DMS53 (cell line): ENCODE data around the gene ITGB7.
"Not testable (repeated sequence)": the region's sequence is repeated elsewhere in the genome, so short reads cannot be mapped to it uniquely, and the experiment has no call there.

Experiments used
- DNase-seq: peaks from one replicate; lab custom pipeline; 2025; lab: John Stamatoyannopoulos, UW

ITGB7 gene

DNA sequence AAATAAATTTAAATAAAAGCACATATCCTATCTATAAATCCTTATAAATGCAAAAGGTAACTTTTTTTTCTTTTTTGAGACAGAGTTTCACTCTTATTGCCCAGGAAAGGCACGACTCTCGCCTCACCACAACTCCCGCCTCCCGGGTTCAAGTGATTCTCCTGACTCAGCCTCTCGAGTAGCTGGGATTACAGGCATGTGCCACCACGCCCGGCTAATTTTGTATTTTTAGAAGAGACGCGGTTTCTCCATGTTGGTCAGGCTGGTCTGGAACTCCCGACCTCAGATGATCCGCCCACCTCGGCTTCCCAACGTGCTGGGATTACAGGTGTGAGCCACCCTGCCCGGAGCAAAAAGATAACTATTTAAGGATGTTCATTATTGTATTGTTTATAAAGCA lies 28.2 kb downstream of the ITGB7 start:
- DNase-seq, result not testable (repeated sequence)

GRCh38 chr12:53177447-53177846 lies 29.6 kb downstream of the ITGB7 start:
- not testable (repeated sequence) for DNase-seq

DNA sequence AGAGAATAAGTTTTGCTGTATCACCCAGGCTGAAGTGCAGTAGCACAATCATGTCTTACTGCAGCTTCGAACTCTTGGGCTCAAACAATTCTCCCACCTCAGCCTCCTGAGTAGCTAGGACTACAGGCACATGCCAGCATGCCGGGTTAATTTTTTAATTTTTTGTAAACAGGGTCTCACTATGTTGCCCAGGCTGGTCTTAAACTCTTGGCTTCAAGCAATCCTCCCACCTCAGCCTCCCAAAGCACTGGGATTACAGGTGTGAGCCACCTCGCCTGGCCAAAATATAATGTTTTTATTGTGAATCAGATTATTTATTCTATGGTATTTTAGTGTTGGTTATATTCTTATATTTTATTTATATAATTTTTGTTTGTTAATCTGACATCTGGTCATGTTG lies 30.3 kb downstream of the ITGB7 start:
- DNase-seq, result no peak

DNA sequence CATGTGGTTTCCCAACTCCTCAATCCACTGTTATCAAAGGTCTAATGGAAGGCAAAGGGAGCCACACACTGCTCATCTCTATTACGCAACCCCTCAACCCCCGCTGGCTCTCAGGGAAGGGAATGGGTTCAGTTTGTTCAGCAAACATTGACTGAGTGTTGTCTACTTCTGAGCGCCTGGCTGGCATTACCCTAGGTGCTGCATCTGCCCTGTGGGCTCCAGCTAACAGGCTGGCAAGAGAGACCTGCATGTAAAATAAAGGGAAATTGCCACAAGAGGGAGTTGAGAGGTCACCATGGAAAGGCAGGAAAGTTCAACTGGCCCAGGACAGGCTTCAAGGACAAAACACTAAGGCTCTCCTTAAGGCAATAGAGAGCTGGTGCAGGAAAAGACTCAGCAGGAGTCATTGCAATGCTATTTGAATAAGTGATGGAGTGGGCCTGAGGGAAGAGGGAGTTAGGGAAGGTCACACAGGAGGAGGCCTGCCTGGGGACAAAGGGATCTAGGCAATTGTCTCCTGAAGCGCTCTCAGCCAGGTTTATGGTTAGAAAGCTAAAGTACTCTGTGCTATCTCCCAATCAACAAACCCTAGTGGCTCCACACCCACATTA lies 32.1 kb downstream of the ITGB7 start:
- peak; percentile 93 for DNase-seq

DNA sequence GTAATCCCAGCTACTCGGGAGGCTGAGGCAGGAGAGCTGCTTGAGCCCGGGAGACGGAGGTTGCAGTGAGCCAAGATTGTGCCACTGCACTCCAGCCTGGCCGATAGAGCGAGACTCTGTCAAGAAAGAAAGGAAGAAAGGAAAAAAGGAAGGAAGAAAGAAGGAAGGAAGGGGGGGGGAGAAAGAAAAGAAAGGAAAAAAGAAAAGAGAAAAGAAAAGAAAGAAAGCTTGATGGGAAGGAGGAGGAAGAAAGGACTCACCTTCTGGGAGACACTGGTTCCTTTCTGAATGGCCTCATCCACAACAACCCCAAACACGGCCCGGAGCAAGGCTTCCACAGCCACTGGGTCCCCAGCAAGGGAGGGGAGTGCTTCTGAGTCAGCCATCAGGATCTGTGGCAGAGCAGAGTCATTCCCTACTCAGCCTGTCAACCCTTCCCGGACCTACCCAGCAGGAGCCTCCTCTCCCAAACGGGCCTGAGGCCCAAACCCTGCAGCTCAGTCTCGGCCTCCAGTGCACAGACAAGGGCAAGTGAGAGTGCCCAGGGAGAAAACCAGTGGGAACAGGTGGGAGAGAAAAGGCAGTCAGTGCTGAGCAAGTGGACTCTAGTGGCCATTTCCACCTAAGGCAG lies 33.9 kb downstream of the ITGB7 start:
- DNase-seq, result no peak

DNA sequence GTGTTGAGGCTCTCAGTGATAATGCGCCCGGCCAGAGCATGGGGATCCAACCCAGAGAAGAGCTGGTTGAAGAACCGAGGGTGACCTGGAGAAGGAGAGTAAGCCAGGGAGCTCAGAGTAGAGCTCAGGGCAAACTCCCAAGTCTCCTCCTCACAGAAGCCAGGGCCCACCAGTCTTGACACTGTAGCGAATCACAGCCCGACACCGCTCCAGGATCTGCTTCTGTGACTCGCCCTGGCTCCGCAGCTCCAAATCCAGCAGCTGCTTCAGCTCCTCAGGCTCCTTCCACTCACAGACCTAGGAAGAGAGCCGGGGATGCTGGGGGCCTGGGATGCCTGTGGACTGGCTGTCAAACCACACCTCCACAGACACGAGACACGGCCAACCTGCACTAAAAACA lies 34.7 kb downstream of the ITGB7 start:
- no peak for DNase-seq

- no peak for DNase-seq
Measured at GRCh38 chr12:53171725-53172329, 35.2 kb downstream of the ITGB7 start.

DNA sequence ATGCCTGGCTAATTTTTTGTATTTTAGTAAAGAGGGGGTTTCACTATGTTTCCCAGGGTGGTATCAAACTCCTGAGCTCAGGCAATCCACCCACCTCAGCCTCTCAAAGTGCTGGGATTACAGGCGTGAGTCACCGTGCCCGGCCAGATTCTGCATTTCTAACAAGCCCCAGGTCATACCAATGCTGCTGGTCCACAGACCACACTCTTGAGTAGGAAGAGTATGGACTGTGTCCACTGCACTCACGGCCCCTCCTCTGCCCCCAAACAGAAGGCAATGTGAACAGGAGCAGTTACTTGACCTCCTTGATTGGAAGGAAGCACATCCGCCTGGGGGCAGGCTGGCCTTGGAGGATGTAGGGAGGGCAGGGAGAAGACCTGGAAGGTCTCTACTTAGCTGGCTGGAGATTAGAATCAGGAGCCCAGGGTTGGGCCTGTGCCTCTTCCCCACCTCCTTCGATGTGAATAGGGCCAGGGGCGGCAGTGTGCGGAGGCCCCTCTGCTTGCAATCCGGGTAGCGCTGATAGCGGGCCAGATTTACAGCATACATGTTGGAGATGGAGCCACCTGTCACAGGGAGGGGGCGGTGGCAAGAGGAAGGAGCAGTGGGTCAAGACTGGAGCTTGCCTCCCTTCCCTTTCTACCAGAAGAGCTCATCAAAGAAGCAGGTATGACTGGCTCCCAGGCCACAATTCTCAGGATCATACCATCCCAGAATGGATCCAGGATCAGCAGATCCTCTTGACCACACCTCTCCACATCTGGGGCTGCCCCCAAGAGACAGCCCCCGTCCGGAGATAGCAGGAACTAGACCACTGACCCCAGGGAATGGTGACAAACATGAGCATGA lies 36.0 kb downstream of the ITGB7 start:
- DNase-seq, result no peak

GRCh38 chr12:53170215-53170614 lies 36.8 kb downstream of the ITGB7 start:
- no peak for DNase-seq

DNA sequence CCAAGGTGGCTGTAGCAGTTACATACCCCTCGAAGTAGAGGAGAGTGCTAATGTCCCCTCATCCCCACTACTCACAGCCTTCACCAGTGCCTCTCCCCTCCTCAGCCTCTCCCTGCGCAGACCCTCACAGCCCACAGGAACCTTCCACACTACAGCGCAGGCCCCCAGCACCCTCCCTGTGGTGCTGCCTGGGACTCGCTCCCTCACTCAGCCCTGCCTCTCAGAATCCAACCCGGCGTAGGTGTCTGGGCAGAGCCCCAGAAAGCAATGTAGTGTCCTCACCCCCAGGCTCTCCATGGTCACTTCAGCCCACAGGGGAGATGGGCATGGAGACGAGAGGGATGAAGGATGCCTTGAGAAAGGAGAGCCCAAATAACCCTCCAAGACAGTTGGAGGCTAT lies 37.4 kb downstream of the ITGB7 start:
- no peak for DNase-seq

DNA sequence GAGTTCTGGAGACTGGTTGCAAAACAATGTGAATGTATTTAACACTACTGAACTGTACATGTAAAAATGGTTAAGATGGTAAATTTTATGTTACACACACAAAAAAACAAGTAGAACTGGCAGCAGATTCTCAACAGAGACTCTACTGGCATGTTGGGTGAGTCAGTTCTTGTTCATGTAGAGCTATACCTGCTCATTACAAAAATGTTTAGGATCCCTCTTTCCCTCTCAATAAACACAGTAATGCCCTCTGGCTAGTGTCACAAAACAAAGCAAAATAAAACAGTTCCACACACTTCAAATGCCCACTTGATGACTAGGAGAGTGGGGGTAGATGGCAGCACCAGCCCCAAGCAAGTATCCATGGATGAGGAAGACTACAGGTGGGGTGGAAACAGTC lies 40.2 kb downstream of the ITGB7 start:
- DNase-seq, result no peak

- DNase-seq, result not testable (repeated sequence)
Measured at GRCh38 chr12:53163008-53163407, 44.0 kb downstream of the ITGB7 start.

DNA sequence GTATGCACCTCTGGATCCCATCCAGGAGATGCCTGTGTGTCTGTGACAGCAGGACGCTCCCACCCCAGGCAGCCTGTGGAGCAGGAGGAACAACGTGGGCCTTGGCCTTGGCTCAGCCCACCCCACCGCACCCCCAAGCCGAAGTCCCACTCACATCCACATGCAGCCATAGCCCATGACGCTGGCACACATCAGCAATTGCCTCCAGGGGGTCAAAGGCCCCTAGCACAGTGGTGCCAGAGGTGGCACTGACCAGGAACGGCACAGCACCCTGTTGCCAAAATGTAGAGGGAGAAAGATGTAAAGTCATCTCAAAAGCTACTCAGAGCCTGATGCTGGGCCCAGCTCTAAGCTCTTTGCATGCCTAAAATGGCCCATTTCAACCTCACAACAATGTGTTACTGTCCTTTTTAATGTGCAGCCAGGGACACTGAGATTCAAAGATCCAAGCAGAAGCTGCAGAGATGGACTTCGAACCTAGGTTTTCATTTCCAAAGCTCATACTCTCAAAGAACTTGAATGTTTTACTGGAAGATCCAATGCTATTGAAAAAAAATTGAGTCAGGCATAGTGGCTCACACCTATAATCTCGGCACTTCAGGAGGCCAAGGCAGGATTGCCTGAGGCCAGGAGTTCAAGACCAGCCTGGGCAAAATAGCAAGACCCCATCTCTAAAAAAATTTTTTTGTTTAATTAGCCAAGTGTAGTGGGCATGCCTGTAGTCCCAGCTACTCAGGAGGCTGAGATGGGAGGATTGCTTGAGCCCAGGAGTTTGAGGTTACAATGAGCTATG lies 45.7 kb downstream of the ITGB7 start:
- no peak for DNase-seq

- DNase-seq, result no peak
Measured at GRCh38 chr12:53160673-53161072, 46.4 kb downstream of the ITGB7 start.

DNA sequence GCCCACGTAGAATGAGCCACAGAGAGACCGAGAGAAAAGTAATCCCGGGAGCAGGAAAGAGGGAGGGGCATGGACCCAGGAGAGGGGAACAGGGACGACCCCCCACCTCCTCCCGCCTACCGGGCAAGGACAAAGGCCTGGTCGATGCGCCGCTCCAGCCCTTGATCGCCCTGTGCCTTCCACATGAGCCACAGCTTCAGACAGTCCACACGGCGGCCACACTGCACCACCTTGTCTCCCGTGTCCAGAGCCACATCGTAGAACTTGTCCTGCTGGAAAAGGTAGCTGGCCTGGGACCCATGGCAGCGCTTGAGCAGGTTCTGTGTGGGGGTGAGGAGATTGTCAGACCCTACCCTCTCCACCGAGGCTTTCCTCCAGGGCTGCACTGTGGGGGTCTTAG lies 47.1 kb downstream of the ITGB7 start:
- DNase-seq, result no peak

GRCh38 chr12:53159195-53159839 lies 47.7 kb downstream of the ITGB7 start:
- peak; percentile 90 for DNase-seq

- no peak for DNase-seq
Measured at GRCh38 chr12:53152390-53152789, 54.7 kb downstream of the ITGB7 start.

DNA sequence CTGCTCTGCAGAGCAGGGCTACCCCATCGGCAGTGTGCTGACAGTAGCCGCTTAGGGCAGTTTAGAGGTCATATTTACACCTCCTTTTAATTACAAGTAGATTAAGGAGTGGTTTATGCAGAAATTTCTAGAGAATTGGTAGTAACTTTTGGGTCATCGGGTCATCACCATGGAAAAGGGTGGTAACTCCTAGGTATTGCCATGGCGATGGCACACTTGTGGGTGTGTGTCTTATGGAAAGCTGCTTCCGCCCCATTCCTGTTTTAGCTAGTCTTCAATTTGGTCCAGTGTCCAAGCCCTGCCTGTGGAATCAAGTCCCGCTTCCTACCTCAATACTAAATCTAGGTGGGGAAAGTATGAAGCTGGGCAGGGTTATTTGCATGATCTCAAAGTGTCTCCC lies 56.0 kb downstream of the ITGB7 start:
- DNase-seq, result no peak

DNA sequence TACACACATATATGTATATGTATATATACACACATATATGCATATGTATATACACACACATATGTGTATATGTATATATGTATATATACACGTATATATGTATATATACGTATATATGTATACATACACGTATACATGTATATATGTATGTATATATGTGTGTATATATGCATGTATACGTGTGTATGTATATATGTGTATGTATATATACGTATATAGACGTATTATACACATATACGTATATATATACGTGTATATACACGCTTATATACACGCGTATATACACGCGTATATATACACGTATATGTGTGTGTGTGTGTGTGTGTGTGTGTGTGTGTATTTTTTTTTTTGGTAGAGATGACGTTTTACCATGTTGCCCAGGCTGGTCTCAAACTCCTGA lies 59.4 kb downstream of the ITGB7 start:
- no peak for DNase-seq

GRCh38 chr12:53147181-53147580 lies 59.9 kb downstream of the ITGB7 start:
- no peak for DNase-seq
